Activated CD4-positive, alpha-beta T cell treated with anti-CD3 and anti-CD28 coated beads, Interleukin-2, amount 10 ng/mL, durations not matched to agents 24 days and 14 days (primary cell): ENCODE data around the gene TMEM14B. TPM values are rescaled to one million over a fixed set of nuclear protein-coding genes. Genes with fewer than 3 reads are reported as not detected.

Experiments used
- DNase-seq: peaks from one replicate; pipeline ENCODE4 v3.0.0; 2022
- H3K27ac Mint-ChIP-seq: one replicate; pipeline ENCODE4 v1.8.0; 2022; ENCODE audit warnings: mild to moderate bottlenecking, mixed read lengths
- H3K27me3 Mint-ChIP-seq: one replicate; pipeline ENCODE4 v1.8.0; 2022; ENCODE audit warnings: mixed read lengths
- H3K36me3 Mint-ChIP-seq: one replicate; pipeline ENCODE4 v1.8.0; 2022; ENCODE audit warnings: low read depth, mild to moderate bottlenecking, mixed read lengths
- H3K4me1 Mint-ChIP-seq: one replicate; pipeline ENCODE4 v1.8.0; 2021; ENCODE audit warnings: mixed read lengths
- H3K4me3 Mint-ChIP-seq: one replicate; pipeline ENCODE4 v1.8.0; 2022; ENCODE audit warnings: mild to moderate bottlenecking, moderate library complexity, mixed read lengths
- H3K9me3 Mint-ChIP-seq: one replicate; pipeline ENCODE4 v1.8.0; 2021; ENCODE audit warnings: mixed read lengths
- intact Hi-C: fragments of 100-400 bp; cut with micrococcal nuclease; formaldehyde crosslinking; loops from one replicate; pipeline ENCODE4 v1.15.1; 2023
- total RNA-seq: library from RNA; stranded (reverse); gene quantifications from 2 replicates; pipeline ENCODE4 v1.2.3, GENCODE V29; 2022

The TMEM14B gene
- total RNA-seq, 1 donor from 2014 or later = 94.0 TPM

DNA sequence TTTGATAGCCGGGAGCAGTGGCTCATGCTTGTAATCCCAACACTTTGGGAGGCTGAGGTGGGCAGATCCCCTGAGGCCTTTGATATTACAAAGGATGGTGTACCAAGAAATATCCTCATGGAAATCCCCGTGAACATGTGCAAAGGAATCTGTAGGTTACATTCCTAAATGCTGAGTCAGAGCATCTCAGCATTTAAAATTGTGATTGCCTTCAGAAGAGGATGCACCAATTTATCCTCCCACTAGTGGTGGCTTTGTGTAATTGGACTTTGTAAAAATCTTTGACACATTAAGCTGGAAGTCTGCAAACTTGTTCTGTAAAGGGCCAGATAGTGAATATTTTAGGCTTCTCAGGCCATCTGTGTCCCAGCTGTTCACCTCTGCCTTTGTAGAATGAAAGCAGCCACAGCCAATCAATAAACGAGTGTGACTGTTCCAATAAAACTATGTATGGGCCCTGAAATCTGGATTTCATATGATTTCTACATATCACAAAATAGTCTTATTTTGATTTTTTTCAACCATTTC lies 11.8 kb downstream of the TMEM14B start:
- H3K36me3 Mint-ChIP-seq = peaks cover 52% of the 10 kb centered on the region
- intact Hi-C loops = no loop called here

GRCh38 chr6:10759884-10760329 lies 12.3 kb downstream of the TMEM14B start:
- Mint-ChIP-seq H3K4me3 (no peak overlapping the region), H3K27me3 (no peaks in the 10 kb centered on the region), H3K27ac (no peak overlapping the region), H3K36me3 (peaks cover 47% of the 10 kb centered on the region), H3K4me1 (peaks cover 14% of the 10 kb centered on the region), H3K9me3 (peaks cover 4% of the 10 kb centered on the region)
- no peak for DNase-seq
- intact Hi-C loops = no loop called here

More for the DNA sequence above, 11.8 kb downstream of the TMEM14B start:
- Mint-ChIP-seq H3K9me3 (peaks cover 4% of the 10 kb centered on the region), H3K4me3 (no peak overlapping the region), H3K27me3 (no peaks in the 10 kb centered on the region), H3K27ac (peak overlapping the region; percentile 45), H3K4me1 (peaks cover 19% of the 10 kb centered on the region)
- no peak for DNase-seq

GRCh38 chr6:10763006-10763405 lies 15.4 kb downstream of the TMEM14B start:
- no peak overlapping the region for H3K4me3 Mint-ChIP-seq
- DNase-seq = no peak
- H3K9me3 Mint-ChIP-seq = peaks cover 4% of the 10 kb centered on the region
- H3K27ac Mint-ChIP-seq = no peak overlapping the region
- no peaks in the 10 kb centered on the region for H3K27me3 Mint-ChIP-seq
- H3K36me3 Mint-ChIP-seq = peaks cover 22% of the 10 kb centered on the region
- intact Hi-C loops = no loop called here
- peaks cover 6% of the 10 kb centered on the region for H3K4me1 Mint-ChIP-seq

- Mint-ChIP-seq H3K36me3 (peaks cover 7% of the 10 kb centered on the region), H3K27me3 (no peaks in the 10 kb centered on the region), H3K27ac (no peak overlapping the region), H3K4me3 (no peak overlapping the region), H3K4me1 (no peaks in the 10 kb centered on the region), H3K9me3 (no peaks in the 10 kb centered on the region)
- no peak for DNase-seq
- intact Hi-C loops = no loop called here
Measured at GRCh38 chr6:10769419-10769818, 21.8 kb downstream of the TMEM14B start.

DNA sequence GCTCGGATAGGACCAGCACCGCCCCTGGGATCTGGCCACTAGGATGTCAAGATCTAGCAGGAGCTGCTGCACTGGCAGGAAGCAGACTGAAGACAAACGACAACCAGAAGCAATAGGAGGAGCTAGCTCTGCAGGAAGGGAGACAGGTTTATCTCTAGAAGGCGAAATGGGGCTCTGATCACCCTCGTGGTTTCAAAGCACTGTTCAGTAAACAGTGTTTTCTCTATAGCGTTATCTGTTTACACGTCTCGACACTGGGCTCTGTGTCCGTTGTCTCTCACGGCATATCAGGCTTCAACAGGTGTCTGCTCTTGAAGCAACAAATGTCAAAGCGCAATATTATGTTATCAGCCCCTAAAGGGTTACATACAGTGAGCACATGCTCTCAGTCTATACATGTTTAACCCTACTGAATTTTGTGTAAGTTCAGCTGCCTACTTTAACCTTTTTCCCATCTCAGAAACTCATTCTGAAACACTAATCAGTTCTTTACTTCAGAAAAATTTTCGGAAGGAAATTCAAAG lies 23.8 kb downstream of the TMEM14B start:
- H3K27me3 Mint-ChIP-seq = no peaks in the 10 kb centered on the region
- intact Hi-C loops = no loop called here
- no peaks in the 10 kb centered on the region for H3K9me3 Mint-ChIP-seq
- H3K4me3 Mint-ChIP-seq = no peak overlapping the region
- H3K27ac Mint-ChIP-seq = no peak overlapping the region
- peaks cover 7% of the 10 kb centered on the region for H3K36me3 Mint-ChIP-seq
- no peak for DNase-seq
- H3K4me1 Mint-ChIP-seq = no peaks in the 10 kb centered on the region

DNA sequence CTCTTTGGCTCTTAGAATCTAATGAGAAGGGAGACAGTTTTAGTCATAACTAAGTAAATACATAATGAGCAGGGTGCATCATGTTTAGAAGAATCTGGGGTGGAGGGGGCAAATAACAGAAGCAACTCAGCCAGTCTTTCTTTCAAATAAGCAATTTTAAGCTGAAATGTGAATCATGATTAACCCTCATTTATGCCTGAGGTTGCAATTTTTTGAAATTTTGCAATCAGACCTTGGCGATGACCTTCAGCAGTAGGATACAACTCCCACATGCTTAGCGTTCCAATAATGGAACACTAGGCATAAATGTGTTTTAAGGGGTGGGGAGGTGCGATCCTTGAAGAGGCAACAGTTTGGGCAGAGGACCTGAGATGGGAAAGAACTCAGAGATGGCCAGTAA lies 30.6 kb downstream of the TMEM14B start:
- Mint-ChIP-seq H3K4me3 (no peak overlapping the region), H3K9me3 (no peaks in the 10 kb centered on the region), H3K27me3 (no peaks in the 10 kb centered on the region)

DNA sequence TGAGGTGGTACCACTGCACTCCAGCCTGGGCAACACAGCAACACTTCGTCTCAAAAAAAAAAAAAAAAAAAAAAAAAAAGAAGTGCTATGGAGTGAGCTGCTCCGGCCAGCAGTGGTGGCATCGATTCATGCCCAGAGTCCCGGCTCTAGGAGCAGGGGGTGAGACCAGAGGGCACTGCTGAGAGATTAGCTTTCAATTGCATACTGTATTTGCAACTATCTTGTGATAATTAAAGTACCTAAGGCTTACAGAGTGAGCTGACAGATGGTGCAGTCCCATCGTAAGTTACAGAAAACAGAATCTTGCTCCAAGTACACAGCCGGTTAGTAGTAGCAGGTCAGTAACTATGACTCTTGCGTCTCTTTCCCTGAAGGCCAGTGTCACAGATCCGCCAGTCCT lies 31.5 kb downstream of the TMEM14B start:
- Mint-ChIP-seq H3K9me3 (no peaks in the 10 kb centered on the region), H3K27ac (no peak overlapping the region), H3K4me1 (peaks cover 6% of the 10 kb centered on the region), H3K4me3 (no peak overlapping the region), H3K27me3 (no peaks in the 10 kb centered on the region), H3K36me3 (peaks cover 17% of the 10 kb centered on the region)
- DNase-seq = no peak
- intact Hi-C loops = no loop called here

More for the DNA sequence above, 30.6 kb downstream of the TMEM14B start:
- Mint-ChIP-seq H3K36me3 (peaks cover 16% of the 10 kb centered on the region), H3K4me1 (peaks cover 6% of the 10 kb centered on the region), H3K27ac (no peak overlapping the region)
- no peak for DNase-seq
- intact Hi-C loops = no loop called here

- no peak for DNase-seq
- Mint-ChIP-seq H3K4me1 (no peaks in the 10 kb centered on the region), H3K9me3 (no peaks in the 10 kb centered on the region), H3K27me3 (no peaks in the 10 kb centered on the region), H3K36me3 (peaks cover 2% of the 10 kb centered on the region), H3K27ac (no peak overlapping the region), H3K4me3 (no peak overlapping the region)
- intact Hi-C loops = no loop called here
Measured at GRCh38 chr6:10791673-10792072, 44.1 kb downstream of the TMEM14B start.

DNA sequence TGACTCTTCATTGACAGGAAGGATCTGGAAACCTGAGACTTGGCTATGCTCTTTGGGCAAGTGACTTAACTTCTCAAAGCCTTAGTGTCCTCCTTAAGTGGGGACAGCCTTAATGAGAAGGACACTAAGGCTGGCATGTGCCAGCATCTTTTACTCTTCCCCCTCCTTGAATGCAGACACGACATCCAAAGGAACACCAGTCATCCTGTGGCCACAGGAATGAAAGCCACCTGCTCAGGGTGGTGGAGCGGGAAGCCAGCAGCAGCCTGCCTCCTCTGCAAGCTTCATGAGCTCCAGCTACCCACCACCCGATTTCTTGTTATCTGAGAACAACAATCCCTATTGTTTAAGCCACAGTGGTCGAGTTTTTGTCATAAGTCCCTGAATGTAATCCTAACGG lies 44.5 kb downstream of the TMEM14B start:
- no peaks in the 10 kb centered on the region for H3K9me3 Mint-ChIP-seq
- peaks cover 2% of the 10 kb centered on the region for H3K36me3 Mint-ChIP-seq
- no peaks in the 10 kb centered on the region for H3K27me3 Mint-ChIP-seq
- no peak for DNase-seq
- intact Hi-C loops = no loop called here
- no peak overlapping the region for H3K27ac Mint-ChIP-seq
- H3K4me3 Mint-ChIP-seq = no peak overlapping the region
- no peaks in the 10 kb centered on the region for H3K4me1 Mint-ChIP-seq

DNA sequence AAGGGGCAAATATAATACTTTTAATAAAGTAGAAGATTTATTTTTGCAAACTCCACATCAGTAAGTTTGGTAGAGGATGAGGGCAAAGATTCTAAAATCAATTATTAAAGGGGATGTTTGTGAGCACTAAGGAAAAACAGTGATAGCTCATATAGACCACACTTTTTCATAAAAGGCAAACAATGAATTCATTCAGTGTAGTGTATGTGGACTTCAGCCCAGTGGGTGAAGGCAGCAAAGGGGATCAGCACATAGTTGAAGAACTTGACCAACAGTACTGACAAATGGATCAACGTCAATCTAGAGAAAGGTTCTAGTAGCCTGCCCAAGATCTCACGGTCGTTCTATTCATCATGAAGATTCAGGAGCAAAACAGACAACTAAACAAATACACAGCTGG lies 45.4 kb downstream of the TMEM14B start:
- Mint-ChIP-seq H3K9me3 (no peaks in the 10 kb centered on the region), H3K27me3 (no peaks in the 10 kb centered on the region), H3K4me1 (no peaks in the 10 kb centered on the region), H3K4me3 (no peak overlapping the region), H3K36me3 (peaks cover 2% of the 10 kb centered on the region), H3K27ac (no peak overlapping the region)
- no peak for DNase-seq
- intact Hi-C loops = no loop called here

DNA sequence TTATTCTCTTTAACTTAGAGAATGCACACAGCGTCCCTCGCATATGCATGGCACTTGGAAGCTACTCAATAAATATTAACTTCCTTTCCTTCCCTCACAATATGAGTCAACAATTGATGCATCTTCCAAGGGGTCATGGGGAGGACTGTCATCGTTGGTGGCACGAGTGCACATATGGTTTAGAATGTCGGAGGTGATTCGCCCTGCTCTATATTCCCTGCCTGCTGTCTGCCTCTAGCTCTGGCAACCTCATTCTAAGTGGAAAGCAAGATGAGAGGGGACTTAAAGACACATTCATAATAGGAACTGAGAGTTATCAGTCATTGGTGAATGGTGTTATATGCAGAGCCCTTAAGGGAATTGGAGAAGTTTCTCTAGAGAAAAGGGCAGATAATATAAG lies 46.1 kb downstream of the TMEM14B start:
- intact Hi-C loops = no loop called here
- DNase-seq = no peak
- no peak overlapping the region for H3K4me3 Mint-ChIP-seq
- no peak overlapping the region for H3K27ac Mint-ChIP-seq
- no peaks in the 10 kb centered on the region for H3K27me3 Mint-ChIP-seq
- no peaks in the 10 kb centered on the region for H3K9me3 Mint-ChIP-seq
- no peaks in the 10 kb centered on the region for H3K4me1 Mint-ChIP-seq
- peaks cover 2% of the 10 kb centered on the region for H3K36me3 Mint-ChIP-seq

- DNase-seq = no peak
- Mint-ChIP-seq H3K27ac (no peak overlapping the region), H3K9me3 (no peaks in the 10 kb centered on the region), H3K4me3 (no peak overlapping the region), H3K4me1 (no peaks in the 10 kb centered on the region), H3K27me3 (no peaks in the 10 kb centered on the region), H3K36me3 (peaks cover 2% of the 10 kb centered on the region)
- intact Hi-C loops = no loop called here
Measured at GRCh38 chr6:10794239-10794638, 46.6 kb downstream of the TMEM14B start.

- no peaks in the 10 kb centered on the region for H3K9me3 Mint-ChIP-seq
- intact Hi-C loops = loop anchor here (1.0 kb wide), 2 partner anchors 291 to 323 kb away; no protein-coding TSS in a partner anchor
- no peaks in the 10 kb centered on the region for H3K36me3 Mint-ChIP-seq
- H3K4me3 Mint-ChIP-seq = no peak overlapping the region
- no peaks in the 10 kb centered on the region for H3K27me3 Mint-ChIP-seq
- no peak for DNase-seq
- H3K27ac Mint-ChIP-seq = no peak overlapping the region
- no peaks in the 10 kb centered on the region for H3K4me1 Mint-ChIP-seq
Measured at GRCh38 chr6:10800810-10801209, 53.2 kb downstream of the TMEM14B start.

- no peaks in the 10 kb centered on the region for H3K9me3 Mint-ChIP-seq
- H3K27me3 Mint-ChIP-seq = no peaks in the 10 kb centered on the region
- no peak overlapping the region for H3K4me3 Mint-ChIP-seq
- intact Hi-C loops = loop anchor here (1.0 kb wide), 2 partner anchors 291 to 323 kb away; no protein-coding TSS in a partner anchor
- H3K27ac Mint-ChIP-seq = no peak overlapping the region
- no peaks in the 10 kb centered on the region for H3K4me1 Mint-ChIP-seq
- H3K36me3 Mint-ChIP-seq = no peaks in the 10 kb centered on the region
- DNase-seq = peak; percentile 90
Measured at GRCh38 chr6:10801224-10801848, 53.7 kb downstream of the TMEM14B start.
